HG03159 (cell line): ENCODE results near the gene GRIN2A.

Experiments used
- ATAC-seq: cut with Tn5 transposase; IDR thresholded peaks from one replicate; pipeline ENCODE4 v1.9.1; 2021; ENCODE audit warnings: mild to moderate bottlenecking, moderate library complexity; ENCODE audit not compliant: unreplicated experiment

The GRIN2A gene

GRCh38 chr16:9787717-9788116, 394.5 kb downstream of the GRIN2A start:
- no peak for ATAC-seq

DNA sequence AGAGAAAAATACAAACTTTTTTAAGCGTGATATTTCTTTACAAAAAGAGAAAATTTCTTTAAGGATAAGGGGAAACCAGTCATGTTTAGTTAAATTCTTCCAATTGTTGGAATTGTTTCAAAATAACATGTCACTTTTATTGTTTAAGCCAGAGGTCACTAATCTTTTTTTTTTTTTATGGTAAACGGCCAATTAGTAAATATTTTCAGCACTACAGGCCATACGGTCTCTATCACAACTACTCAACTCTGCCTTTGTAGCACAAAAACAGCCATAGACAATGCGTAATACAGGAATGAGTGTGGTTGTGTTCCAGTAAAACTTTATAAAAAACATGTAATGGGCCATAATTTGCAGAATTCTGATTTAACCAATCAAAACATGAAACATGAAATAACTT, 401.4 kb downstream of the GRIN2A start:
- no peak for ATAC-seq

GRCh38 chr16:9778849-9779248, 403.4 kb downstream of the GRIN2A start:
- no peak for ATAC-seq

DNA sequence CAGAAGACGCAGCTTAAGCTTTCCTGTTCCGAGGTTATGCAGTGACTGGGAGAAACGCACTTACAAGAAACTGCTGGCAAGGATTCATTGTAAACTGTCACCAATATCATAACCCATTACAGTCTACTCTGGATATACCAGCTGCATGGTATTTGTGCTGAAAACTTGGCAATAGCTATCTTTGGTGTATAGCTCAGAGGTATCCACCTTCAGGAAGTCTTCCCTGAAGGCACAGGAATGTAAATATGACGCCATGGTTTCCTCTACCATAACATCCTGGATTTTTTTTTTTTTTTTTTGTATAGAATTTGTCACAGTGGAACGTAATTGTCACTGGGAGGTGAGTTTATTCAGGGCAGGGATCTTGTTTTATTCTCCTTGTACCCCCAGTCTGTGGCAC, 406.2 kb downstream of the GRIN2A start:
- ATAC-seq = no peak

DNA sequence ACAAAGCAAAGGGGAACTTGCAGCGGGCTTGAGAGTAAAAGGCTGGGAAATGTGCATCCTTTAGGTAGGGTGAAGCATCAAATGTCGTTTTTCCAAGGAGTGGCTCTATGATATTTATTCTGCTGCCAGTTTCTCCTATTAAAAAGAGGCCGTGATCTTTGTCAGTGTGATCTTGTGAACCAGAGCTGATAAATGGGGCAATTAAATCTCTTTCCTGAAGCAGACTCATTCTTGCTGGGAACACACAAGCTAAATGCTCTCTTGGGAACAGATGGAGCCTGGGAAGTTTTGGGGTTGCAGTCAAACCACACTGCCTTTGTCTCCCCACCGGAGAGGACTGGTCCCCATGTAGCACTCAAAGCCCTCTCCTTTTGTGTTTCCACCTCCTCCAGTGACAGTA, 408.9 kb downstream of the GRIN2A start:
- ATAC-seq = no peak

- ATAC-seq = no peak
Observed at GRCh38 chr16:9772526-9773225, 409.6 kb downstream of the GRIN2A start.

DNA sequence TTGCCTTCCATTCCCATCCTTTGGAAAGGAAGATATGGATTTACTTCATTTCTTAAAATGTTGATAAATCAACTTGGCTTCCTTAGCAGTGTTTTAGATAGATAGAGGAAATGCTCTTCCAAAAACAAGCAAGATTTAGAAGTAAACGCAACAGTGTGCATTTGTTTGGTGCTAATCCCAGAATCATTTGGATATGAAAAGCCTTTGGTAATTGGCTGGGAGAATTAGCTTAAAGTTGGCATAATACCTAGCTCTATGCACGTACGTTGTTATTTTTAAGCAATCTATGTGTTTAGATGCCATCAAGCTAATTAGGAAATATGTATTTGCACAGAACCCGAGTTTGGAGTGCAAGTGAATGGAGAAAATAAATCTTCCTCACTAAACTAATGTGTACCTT, 415.3 kb downstream of the GRIN2A start:
- no peak for ATAC-seq

- no peak for ATAC-seq
Observed at GRCh38 chr16:9763505-9763904, 418.7 kb downstream of the GRIN2A start.

DNA sequence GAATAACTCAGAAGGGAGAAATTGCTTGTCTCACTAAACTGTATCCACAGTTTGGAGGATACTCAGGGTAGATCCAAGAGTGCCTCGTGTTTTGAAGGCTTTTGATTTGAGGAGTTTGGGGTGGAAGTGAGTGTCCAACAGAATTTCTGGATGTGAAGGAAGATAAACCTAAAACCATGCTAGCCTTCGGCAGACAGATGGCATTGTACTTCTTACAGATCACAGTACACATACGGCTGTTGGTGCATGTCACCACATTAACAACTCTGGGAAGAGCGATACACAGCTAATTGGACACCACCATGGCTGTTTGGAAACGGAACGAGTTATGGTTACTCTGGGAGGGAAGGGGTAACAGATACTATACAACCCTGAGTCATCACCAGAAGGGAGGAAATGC, 420.4 kb downstream of the GRIN2A start:
- no peak for ATAC-seq

DNA sequence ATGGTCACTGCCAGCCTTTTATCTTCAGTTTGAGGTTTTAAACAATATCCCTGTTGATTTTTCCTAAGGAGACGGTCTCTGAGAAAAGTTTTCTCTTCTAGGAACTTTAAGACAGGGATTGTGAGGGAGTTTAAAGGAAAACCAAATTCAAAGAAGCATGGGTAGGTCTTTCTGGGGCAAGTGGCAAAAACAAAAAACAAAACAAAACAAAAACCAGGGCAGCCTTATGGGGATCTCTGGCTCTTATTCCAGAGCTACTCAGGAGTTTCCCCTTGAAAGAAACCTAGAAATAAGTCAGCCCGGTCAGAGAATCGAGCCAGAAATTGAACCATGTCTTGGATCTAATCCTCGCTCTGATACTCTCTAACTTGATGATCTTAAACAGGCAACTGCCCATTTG, 424.5 kb downstream of the GRIN2A start:
- no peak for ATAC-seq

GRCh38 chr16:9756434-9756833, 425.8 kb downstream of the GRIN2A start:
- no peak for ATAC-seq

GRCh38 chr16:9755081-9755480, 427.1 kb downstream of the GRIN2A start:
- no peak for ATAC-seq

DNA sequence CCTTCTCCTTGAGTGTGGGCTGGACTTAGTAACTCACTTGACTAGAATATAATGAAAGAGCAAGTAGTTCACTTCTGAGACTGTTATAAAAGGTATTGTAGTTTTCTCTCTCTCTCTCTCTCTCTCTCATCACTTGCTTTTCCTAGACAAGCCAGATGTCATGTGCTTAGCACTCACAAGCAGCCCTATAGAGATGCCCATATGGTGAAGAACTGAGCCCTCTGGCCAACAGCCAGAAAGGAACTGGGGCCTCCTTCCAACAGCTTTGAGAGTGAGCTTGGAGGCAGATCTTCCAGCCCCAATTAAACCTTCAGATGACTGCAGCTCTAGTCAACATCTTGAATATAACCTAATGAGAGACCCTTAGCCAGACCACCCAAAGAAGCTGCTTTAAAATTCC, 440.5 kb downstream of the GRIN2A start:
- ATAC-seq = no peak

GRCh38 chr16:9739301-9739700, 442.9 kb downstream of the GRIN2A start:
- ATAC-seq = no peak

- no peak for ATAC-seq
Observed at GRCh38 chr16:9738690-9739089, 443.5 kb downstream of the GRIN2A start.

GRCh38 chr16:9736547-9736946, 445.7 kb downstream of the GRIN2A start:
- no peak for ATAC-seq

DNA sequence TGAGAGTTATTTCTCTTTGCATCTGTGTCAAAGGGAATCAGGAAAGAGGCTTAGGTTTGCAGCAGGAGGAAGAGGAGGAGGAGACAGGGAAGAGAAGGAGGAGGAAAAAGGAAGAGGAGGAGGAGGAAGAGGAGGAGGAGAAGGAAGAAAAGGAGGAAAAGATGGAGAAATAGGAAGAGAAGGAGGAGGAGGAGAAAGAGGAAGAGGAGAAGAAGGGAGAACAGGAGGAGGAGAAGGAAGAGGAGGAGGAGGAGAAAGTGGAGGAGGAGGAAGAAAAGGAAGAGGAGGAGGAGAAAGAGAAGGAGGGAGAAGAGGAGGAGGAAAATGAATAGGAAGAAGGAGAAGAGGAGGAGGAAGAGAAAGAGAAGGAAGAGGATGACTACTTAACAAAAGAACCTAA, 459.1 kb downstream of the GRIN2A start:
- ATAC-seq = no peak

- ATAC-seq = no peak
Observed at GRCh38 chr16:9713907-9714306, 468.3 kb downstream of the GRIN2A start.

DNA sequence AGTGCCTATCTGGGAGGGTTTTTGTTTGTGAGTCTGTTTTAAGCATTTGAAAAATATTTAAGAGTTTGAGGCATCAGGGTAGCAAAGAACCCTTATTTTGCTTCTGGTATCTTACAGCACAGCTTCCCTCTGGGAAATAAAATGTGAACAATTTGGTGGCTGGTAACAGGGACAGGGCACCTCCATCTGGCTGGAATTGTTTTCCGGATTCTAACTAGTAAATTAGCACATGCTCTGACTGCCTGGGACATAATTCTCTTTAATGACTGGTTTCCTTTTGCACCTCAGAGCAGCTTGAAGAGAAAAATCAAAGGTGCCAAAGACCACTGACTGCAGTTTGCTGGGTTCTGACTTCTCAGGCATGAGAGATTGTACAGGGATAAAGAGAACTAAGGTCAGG, 469.1 kb downstream of the GRIN2A start:
- no peak for ATAC-seq

DNA sequence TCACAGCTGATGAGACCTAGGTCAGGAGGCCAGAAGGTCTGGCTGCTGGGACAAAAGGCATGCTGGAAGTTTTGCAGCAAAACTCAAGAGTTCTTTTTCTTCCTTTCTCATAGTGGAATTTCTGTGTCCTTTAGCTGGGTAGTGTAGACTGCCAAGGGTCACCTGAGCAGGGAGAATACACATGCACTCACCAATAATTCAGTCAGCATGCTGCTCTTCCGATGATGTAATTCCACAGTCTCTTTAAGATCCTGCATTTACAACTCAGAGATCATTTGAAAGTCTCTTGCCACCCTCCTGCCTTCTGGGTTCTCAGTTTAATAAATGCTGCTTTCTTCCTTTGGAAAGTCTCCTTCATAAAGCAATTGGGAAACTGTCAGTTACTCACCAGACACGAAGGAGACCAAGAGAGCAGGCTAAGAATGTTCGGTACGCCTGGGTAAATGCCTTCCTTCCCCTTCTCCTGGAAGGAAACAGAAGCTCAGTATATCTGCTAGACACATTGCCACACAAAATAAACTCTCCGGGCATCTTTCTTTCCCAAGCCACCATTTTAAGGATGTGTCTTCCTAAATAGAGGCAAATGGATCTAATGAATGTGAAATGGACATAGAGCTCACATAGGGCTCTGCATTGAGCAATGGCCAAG, 473.1 kb downstream of the GRIN2A start:
- ATAC-seq = no peak

- no peak for ATAC-seq
Observed at GRCh38 chr16:9706217-9706836, 475.9 kb downstream of the GRIN2A start.

- ATAC-seq = no peak
Observed at GRCh38 chr16:9703731-9704130, 478.5 kb downstream of the GRIN2A start.
